Tibial nerve (tissue), 4 donors: ENCODE measurements around the gene ITPK1. TPM values are rescaled to one million over a fixed set of nuclear protein-coding genes. Genes with fewer than 3 reads are reported as not detected.

Experiments used
- DNase-seq, 2 donors: peaks; one replicate each; pipeline ENCODE4 v3.0.0-alpha.2; 2019; ENCODE audit warnings: low spot score in 2 of 2
- H3K27ac ChIP-seq, 4 donors: fragments of 200-600 bp; sonication (generic) in 3 of 4; one replicate each; pipeline ENCODE4 v1.5.1; 2017 to 2019; ENCODE audit warnings: mild to moderate bottlenecking in 1 of 4
- H3K27me3 ChIP-seq, 2 donors: fragments of 200-600 bp; sonication (generic) in 1 of 2; one replicate each; pipeline versions ENCODE4 v1.5.1 to v1.6.0; 2017 to 2019
- H3K36me3 ChIP-seq, 3 donors: fragments of 200-600 bp; sonication (generic); one replicate each; pipeline ENCODE4 v1.5.1; 2018 to 2019
- H3K4me1 ChIP-seq, 4 donors: fragments of 200-600 bp; sonication (generic) in 3 of 4; one replicate each; pipeline ENCODE4 v1.5.1; 2017 to 2019
- H3K4me3 ChIP-seq, 4 donors: fragments of 200-600 bp; sonication (generic) in 3 of 4; one replicate each; pipeline ENCODE4 v1.5.1; 2017 to 2019; ENCODE audit warnings: mild to moderate bottlenecking in 1 of 4, moderate library complexity in 1 of 4
- H3K9me3 ChIP-seq, 4 donors: fragments of 200-600 bp; sonication (generic) in 3 of 4; one replicate each; pipeline ENCODE4 v1.5.1; 2017 to 2019
- CTCF ChIP-seq, 5 experiments: fragments of 200-600 bp in 3 of 5; fragments of 450-650 bp in 2 of 5; sonication (generic) in 3 of 5; IDR thresholded peaks; one replicate each; pipeline ENCODE4 v1.5.1; 2016 to 2019; ENCODE audit warnings: antibody characterized with exemption in 5 of 5, mild to moderate bottlenecking in 3 of 5, moderate library complexity in 2 of 5
- EP300 ChIP-seq, 2 donors: sonication (generic); formaldehyde crosslinking; IDR thresholded peaks; one replicate each; pipeline ENCODE4 v1.6.1; 2017; ENCODE audit warnings: antibody characterized with exemption in 2 of 2, mild to moderate bottlenecking in 1 of 2
- POLR2A ChIP-seq, 2 donors: fragments of 450-650 bp; IDR thresholded peaks; one replicate each; pipeline ENCODE4 v1.6.1; 2017; ENCODE audit warnings: antibody characterized with exemption in 2 of 2, mild to moderate bottlenecking in 2 of 2, moderate library complexity in 2 of 2
- WGBS, 2 donors: methylation state at CpG; one replicate each; pipeline ENCODE4 v1.1.5; 2018; 5-methylcytosine and 5-hydroxymethylcytosine counted together
- total RNA-seq, 4 donors: library from RNA; depleted of rRNA; stranded (reverse); fragments of >200 nt; gene quantifications; one replicate each; pipeline ENCODE4 v1.1.0, GENCODE V29; 2016

The ITPK1 gene
- total RNA-seq, 4 donors from 2014 or later = 67.4 to 121 (median 92.5) TPM

- H3K4me3 ChIP-seq = no peak overlapping the region
- H3K27me3 ChIP-seq = no peaks in the 10 kb centered on the region
- no peak for DNase-seq
- 75 to 81% methylated on average over 19 to 20 of the region's 20 CpGs for WGBS, 2 donors
- H3K4me1 ChIP-seq = peaks cover 0 to 100% (median 90%) of the 10 kb centered on the region in 4 donors
- peaks cover 0 to 11% (median 0%) of the 10 kb centered on the region in 3 donors for H3K36me3 ChIP-seq
- no peaks in the 10 kb centered on the region for H3K9me3 ChIP-seq
- H3K27ac ChIP-seq = peak overlapping the region; percentile 55 to 92 (median 80)
- TF ChIP-seq EP300 (IDR thresholded peaks at IDR 0.05) (no peak), POLR2A (IDR thresholded peaks at IDR 0.05) (no peak), CTCF (IDR thresholded peaks at IDR 0.05) (no peak)
Measured at GRCh38 chr14:93014058-93015023, 101.4 kb downstream of the ITPK1 start.

GRCh38 chr14:93012951-93013719, 102.6 kb downstream of the ITPK1 start:
- no peak for DNase-seq
- peaks cover 0 to 100% (median 90%) of the 10 kb centered on the region in 4 donors for H3K4me1 ChIP-seq
- no peaks in the 10 kb centered on the region for H3K9me3 ChIP-seq
- peaks cover 0 to 11% (median 0%) of the 10 kb centered on the region in 3 donors for H3K36me3 ChIP-seq
- TF ChIP-seq EP300 (IDR thresholded peaks at IDR 0.05) (peak in 1 of 2 donors; percentile 10), POLR2A (IDR thresholded peaks at IDR 0.05) (no peak)
- WGBS, 2 donors = 33% methylated on average over 9 to 10 of the region's 10 CpGs
- H3K27ac ChIP-seq = peak overlapping the region; percentile 55 to 92 (median 83)
- H3K4me3 ChIP-seq = no peak overlapping the region
- no peaks in the 10 kb centered on the region for H3K27me3 ChIP-seq

- Histone ChIP-seq H3K9me3 (no peaks in the 10 kb centered on the region), H3K4me1 (peaks cover 0 to 100% (median 90%) of the 10 kb centered on the region in 4 donors), H3K27me3 (no peaks in the 10 kb centered on the region), H3K4me3 (no peak overlapping the region), H3K36me3 (peaks cover 0 to 11% (median 0%) of the 10 kb centered on the region in 3 donors), H3K27ac (peak overlapping the region; percentile 55 to 92 (median 83))
- TF ChIP-seq CTCF (IDR thresholded peaks at IDR 0.05) (no peak), EP300 (IDR thresholded peaks at IDR 0.05) (no peak), POLR2A (IDR thresholded peaks at IDR 0.05) (no peak)
- 58 to 77% methylated on average over 6 to 7 of the region's 7 CpGs for WGBS, 2 donors
- DNase-seq = no peak
Measured at GRCh38 chr14:93012506-93012905, 103.2 kb downstream of the ITPK1 start.

GRCh38 chr14:93011650-93012325, 103.9 kb downstream of the ITPK1 start:
- peak overlapping the region; percentile 12 to 92 (median 83) for H3K27ac ChIP-seq
- DNase-seq = no peak
- H3K4me1 ChIP-seq = peaks cover 0 to 100% (median 91%) of the 10 kb centered on the region in 4 donors
- no peaks in the 10 kb centered on the region for H3K9me3 ChIP-seq
- H3K27me3 ChIP-seq = no peaks in the 10 kb centered on the region
- 72 to 73% methylated on average over 19 to 20 of the region's 22 CpGs for WGBS, 2 donors
- peak in 1 of 2 donors; percentile 74 for TF ChIP-seq EP300 (IDR thresholded peaks at IDR 0.05)
- TF ChIP-seq CTCF (IDR thresholded peaks at IDR 0.05) = peak in 2 of 5 experiments; percentile 8 to 27
- TF ChIP-seq POLR2A (IDR thresholded peaks at IDR 0.05) = peak in 1 of 2 donors; percentile 21
- peaks cover 0 to 11% (median 0%) of the 10 kb centered on the region in 3 donors for H3K36me3 ChIP-seq
- no peak overlapping the region for H3K4me3 ChIP-seq

GRCh38 chr14:93011141-93011529, 104.6 kb downstream of the ITPK1 start:
- no peaks in the 10 kb centered on the region for H3K27me3 ChIP-seq
- peaks cover 0 to 8% (median 0%) of the 10 kb centered on the region in 3 donors for H3K36me3 ChIP-seq
- no peak for DNase-seq
- TF ChIP-seq EP300 (IDR thresholded peaks at IDR 0.05) (no peak), CTCF (IDR thresholded peaks at IDR 0.05) (no peak), POLR2A (IDR thresholded peaks at IDR 0.05) (no peak)
- peak overlapping the region; percentile 12 to 92 (median 60) for H3K27ac ChIP-seq
- no peak overlapping the region for H3K4me3 ChIP-seq
- H3K9me3 ChIP-seq = no peaks in the 10 kb centered on the region
- peaks cover 0 to 100% (median 92%) of the 10 kb centered on the region in 4 donors for H3K4me1 ChIP-seq
- WGBS, 2 donors = 33 to 62% methylated on average over 4 to 8 of the region's 10 CpGs
